Measurements from ENCODE around the gene CEP44.

- TF ChIP-seq CTCF (conservative IDR thresholded peaks at IDR 0.05; ENCODE audit: low read length) (no peak), EZH2phosphoT487 (IDR thresholded peaks at IDR 0.05; ENCODE audit: borderline replicate concordance, low read depth, low read length) (no peak)
Measured at GRCh38 chr4:174278467-174278866, 5.2 kb upstream of the CEP44 start.
